Breast epithelium (tissue), 4 donors: ENCODE data around the gene MTCL1. TPM values are rescaled to one million over a fixed set of nuclear protein-coding genes. Genes with fewer than 3 reads are reported as not detected.
"Not testable (repeated sequence)": the region's sequence is repeated elsewhere in the genome, so short reads cannot be mapped to it uniquely, and the experiment has no call there.

Experiments used
- DNase-seq, 2 donors: peaks; one replicate each; pipeline ENCODE4 v3.0.0-alpha.2; 2019; ENCODE audit warnings: low spot score in 2 of 2
- H3K27ac ChIP-seq, 2 donors: fragments of 200-600 bp; sonication (generic) in 1 of 2; one replicate each; pipeline ENCODE4 v1.5.1; 2016 to 2019; ENCODE audit warnings: mild to moderate bottlenecking in 1 of 2
- H3K27me3 ChIP-seq, 2 donors: fragments of 200-600 bp; sonication (generic) in 1 of 2; one replicate each; pipeline versions ENCODE4 v1.5.1 to v1.6.0; 2017 to 2019; ENCODE audit warnings: control low read depth in 1 of 2, mild to moderate bottlenecking in 1 of 2
- H3K36me3 ChIP-seq: fragments of 200-600 bp; one replicate; pipeline ENCODE4 v1.5.1; 2019
- H3K4me1 ChIP-seq, 2 donors: fragments of 200-600 bp; sonication (generic); one replicate each; pipeline ENCODE4 v1.5.1; 2016 to 2019; ENCODE audit warnings: control low read depth in 1 of 2
- H3K4me3 ChIP-seq, 3 donors: fragments of 200-600 bp; sonication (generic); 1 replicate in 2 of 3; 2 replicates in 1 of 3; pipeline ENCODE4 v1.5.1; 2016 to 2019; ENCODE audit warnings: mild to moderate bottlenecking in 3 of 3, moderate library complexity in 2 of 3
- H3K9me3 ChIP-seq, 2 donors: fragments of 200-600 bp; sonication (generic) in 1 of 2; one replicate each; pipeline ENCODE4 v1.5.1; 2016 to 2019; ENCODE audit warnings: control low read depth in 1 of 2
- CTCF ChIP-seq, 3 donors: fragments of 450-650 bp; IDR thresholded peaks; one replicate each; pipeline ENCODE4 v1.5.1; 2016 to 2017; ENCODE audit warnings: antibody characterized with exemption in 3 of 3, mild to moderate bottlenecking in 3 of 3, moderate library complexity in 3 of 3
- POLR2A ChIP-seq: fragments of 450-650 bp; IDR thresholded peaks from one replicate; pipeline ENCODE4 v1.6.1; 2016; ENCODE audit warnings: antibody characterized with exemption, mild to moderate bottlenecking, moderate library complexity
- POLR2AphosphoS5 ChIP-seq, 3 donors: sonication (generic); formaldehyde crosslinking; IDR thresholded peaks; one replicate each; pipeline ENCODE4 v1.6.1; 2017; ENCODE audit warnings: antibody characterized with exemption in 3 of 3
- intact Hi-C: fragments of 100-400 bp; cut with DNase I; formaldehyde crosslinking; loops from one replicate; pipeline ENCODE4 v1.15.1; 2023; ENCODE audit warnings: low total_unique reads
- total RNA-seq, 3 donors: library from RNA; depleted of rRNA; stranded (reverse); fragments of >200 nt; gene quantifications; one replicate each; pipeline ENCODE4 v1.1.0, GENCODE V29; 2016

The MTCL1 gene
- total RNA-seq, 3 donors from 2014 or later, result 4.9 to 9.1 (median 7.2) TPM

- no peaks in the 10 kb centered on the region for H3K9me3 ChIP-seq
Observed at GRCh38 chr18:8756571-8756970, 51.2 kb downstream of the MTCL1 start.

GRCh38 chr18:8757396-8757997, 52.1 kb downstream of the MTCL1 start:
- intact Hi-C loops, result no loop called here
- H3K36me3 ChIP-seq, result no peaks in the 10 kb centered on the region
- TF ChIP-seq CTCF (IDR thresholded peaks at IDR 0.05), result no peak
- no peak for TF ChIP-seq POLR2AphosphoS5 (IDR thresholded peaks at IDR 0.05)
- TF ChIP-seq POLR2A, result no peak
- no peaks in the 10 kb centered on the region for H3K9me3 ChIP-seq
- DNase-seq, result no peak
- no peaks in the 10 kb centered on the region for H3K4me1 ChIP-seq
- H3K27ac ChIP-seq, result no peak overlapping the region
- no peak overlapping the region for H3K4me3 ChIP-seq
- no peaks in the 10 kb centered on the region for H3K27me3 ChIP-seq

More at GRCh38 chr18:8756571-8756970, 51.2 kb downstream of the MTCL1 start:
- TF ChIP-seq POLR2AphosphoS5 (IDR thresholded peaks at IDR 0.05) (no peak), POLR2A (no peak), CTCF (IDR thresholded peaks at IDR 0.05) (no peak)
- no peaks in the 10 kb centered on the region for H3K4me1 ChIP-seq
- no peaks in the 10 kb centered on the region for H3K27me3 ChIP-seq
- no peak overlapping the region for H3K27ac ChIP-seq
- DNase-seq, result no peak
- intact Hi-C loops, result no loop called here
- no peaks in the 10 kb centered on the region for H3K36me3 ChIP-seq
- H3K4me3 ChIP-seq, result no peak overlapping the region

GRCh38 chr18:8758466-8758865, 53.1 kb downstream of the MTCL1 start:
- Histone ChIP-seq H3K27me3 (no peaks in the 10 kb centered on the region), H3K36me3 (no peaks in the 10 kb centered on the region), H3K4me3 (no peak overlapping the region), H3K27ac (no peak overlapping the region), H3K9me3 (no peaks in the 10 kb centered on the region), H3K4me1 (no peaks in the 10 kb centered on the region)
- no peak for DNase-seq
- intact Hi-C loops, result no loop called here
- no peak for TF ChIP-seq POLR2AphosphoS5 (IDR thresholded peaks at IDR 0.05)
- no peak for TF ChIP-seq CTCF (IDR thresholded peaks at IDR 0.05)
- TF ChIP-seq POLR2A, result no peak

GRCh38 chr18:8760984-8761383, 55.6 kb downstream of the MTCL1 start:
- TF ChIP-seq POLR2AphosphoS5 (IDR thresholded peaks at IDR 0.05) (no peak), CTCF (IDR thresholded peaks at IDR 0.05) (no peak), POLR2A (no peak)
- no peaks in the 10 kb centered on the region for H3K9me3 ChIP-seq
- no peaks in the 10 kb centered on the region for H3K27me3 ChIP-seq
- H3K4me3 ChIP-seq, result no peak overlapping the region
- no peak overlapping the region for H3K27ac ChIP-seq
- H3K4me1 ChIP-seq, result no peaks in the 10 kb centered on the region
- intact Hi-C loops, result no loop called here
- H3K36me3 ChIP-seq, result no peaks in the 10 kb centered on the region
- DNase-seq, result no peak

GRCh38 chr18:8761535-8761934, 56.2 kb downstream of the MTCL1 start:
- H3K4me1 ChIP-seq, H3K27ac ChIP-seq, DNase-seq: not testable (repeated sequence)

GRCh38 chr18:8762968-8763367, 57.6 kb downstream of the MTCL1 start:
- no peaks in the 10 kb centered on the region for H3K27me3 ChIP-seq
- TF ChIP-seq CTCF (IDR thresholded peaks at IDR 0.05) (no peak), POLR2AphosphoS5 (IDR thresholded peaks at IDR 0.05) (no peak), POLR2A (no peak)
- H3K27ac ChIP-seq, result no peak overlapping the region
- no peak overlapping the region for H3K4me3 ChIP-seq
- intact Hi-C loops, result no loop called here
- no peaks in the 10 kb centered on the region for H3K9me3 ChIP-seq
- H3K36me3 ChIP-seq, result no peaks in the 10 kb centered on the region
- no peaks in the 10 kb centered on the region for H3K4me1 ChIP-seq
- no peak for DNase-seq

More at GRCh38 chr18:8761535-8761934, 56.2 kb downstream of the MTCL1 start:
- H3K36me3 ChIP-seq, H3K4me3 ChIP-seq, H3K27me3 ChIP-seq, H3K9me3 ChIP-seq, intact Hi-C loops: not testable (repeated sequence)
